Astrocyte (in vitro differentiated cells and primary cell): ENCODE results near the gene AMOTL1. TPM values are rescaled to one million over a fixed set of nuclear protein-coding genes. Genes with fewer than 3 reads are reported as not detected.

ENCODE experiments used
- total RNA-seq: library from RNA; stranded (reverse); gene quantifications from 2 replicates; pipeline ENCODE4 v1.2.1, GENCODE V29; 2021

Gene AMOTL1
- total RNA-seq, 1 donor from 2014 or later, result 47.8 TPM

Other genes with a start within 250 kb of the AMOTL1 start
- gene FUT4, start 224.4 kb upstream of the AMOTL1 start, total RNA-seq, result 3.5 and 3.7 TPM in 2 replicates
- gene PIWIL4, start 201.0 kb upstream of the AMOTL1 start, total RNA-seq, result 0.59 and 0.75 TPM in 2 replicates
- 53.5 and 59.2 TPM in 2 replicates for gene CWC15, start 205.2 kb downstream of the AMOTL1 start, total RNA-seq
- gene KDM4D, start 205.4 kb downstream of the AMOTL1 start, total RNA-seq, result 0.72 and 0.93 TPM in 2 replicates